NB4 (cell line): ENCODE measurements around the gene ACIN1.
A peak's percentile ranks its signal among the peaks of the same experiment; 100 is the strongest.

Experiments used
- DNase-seq: peaks from one replicate; pipeline ENCODE4 v3.0.0; 2010; ENCODE audit warnings: low read depth
- H3K4me3 ChIP-seq: one replicate; pipeline ENCODE4 v1.5.1; 2011; ENCODE audit warnings: mild to moderate bottlenecking, low read depth, low read length, moderate library complexity
- MYC ChIP-seq: IDR thresholded peaks from 2 replicates; pipeline ENCODE4 v1.6.1; 2011; ENCODE audit warnings: low read depth, low read length
- POLR2A ChIP-seq: IDR thresholded peaks from 2 replicates; pipeline ENCODE4 v1.6.1; 2011; ENCODE audit warnings: mild to moderate bottlenecking; ENCODE audit not compliant: insufficient read length; ENCODE audit errors: extremely low read depth
- TF ChIP-seq, protein P1 (sequence below): IDR thresholded peaks from 2 replicates; pipeline ENCODE4 v1.6.1; 2011; ENCODE audit warnings: low read depth, low read length
- TF ChIP-seq, protein P2 (sequence below): IDR thresholded peaks from one replicate; pipeline ENCODE4 v1.5.1; 2012; ENCODE audit warnings: low read depth, low read length

The ACIN1 gene

DNA sequence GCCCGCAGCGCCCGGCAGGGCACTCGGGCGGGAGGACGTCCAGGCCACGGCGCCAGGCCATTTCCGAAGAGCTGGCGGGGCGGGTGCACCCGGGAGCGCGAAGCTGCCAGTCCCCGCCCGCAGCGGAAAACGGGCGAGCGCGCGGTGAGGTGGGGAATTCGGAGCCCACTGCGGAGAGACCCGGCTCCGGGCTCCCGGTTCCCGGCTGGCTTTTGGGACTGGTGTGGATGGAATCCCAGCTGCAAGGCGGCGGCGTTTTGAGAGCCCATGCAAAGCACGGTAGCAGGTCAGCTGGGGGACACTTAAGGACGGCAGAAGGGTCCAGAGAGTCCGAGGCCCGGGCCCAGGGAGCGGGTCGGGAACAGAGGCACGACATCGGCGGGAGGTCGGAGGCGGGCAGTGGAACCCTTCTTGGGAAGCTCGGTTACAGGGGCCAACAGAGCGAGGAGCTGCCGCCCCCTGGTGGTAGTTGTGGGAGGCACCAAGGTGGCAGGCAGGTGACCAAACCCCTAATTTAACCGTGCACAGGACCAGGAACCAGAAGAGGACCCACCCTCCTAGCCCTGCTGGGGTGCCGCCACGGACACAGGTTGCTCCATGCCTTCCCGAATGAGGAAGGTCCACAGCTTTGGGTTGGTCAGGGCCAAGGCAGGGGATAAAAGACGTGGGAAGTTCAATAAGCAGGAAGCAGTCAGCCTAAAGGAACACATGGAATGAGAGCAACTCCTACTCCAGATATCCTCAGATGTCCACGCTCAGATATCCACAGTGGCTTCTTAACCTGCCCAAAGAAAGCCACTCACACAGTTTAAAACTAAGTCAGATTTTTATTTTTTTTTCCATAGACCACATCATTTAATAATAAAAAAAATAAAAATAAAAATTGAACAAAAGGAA lies 36.9 kb downstream of the ACIN1 start:
- TF ChIP-seq MYC (peak; percentile 77), POLR2A (peak; percentile 27)
- TF ChIP-seq, protein P1, sequence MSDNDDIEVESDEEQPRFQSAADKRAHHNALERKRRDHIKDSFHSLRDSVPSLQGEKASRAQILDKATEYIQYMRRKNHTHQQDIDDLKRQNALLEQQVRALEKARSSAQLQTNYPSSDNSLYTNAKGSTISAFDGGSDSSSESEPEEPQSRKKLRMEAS = peak; percentile 53
- TF ChIP-seq, protein P2, sequence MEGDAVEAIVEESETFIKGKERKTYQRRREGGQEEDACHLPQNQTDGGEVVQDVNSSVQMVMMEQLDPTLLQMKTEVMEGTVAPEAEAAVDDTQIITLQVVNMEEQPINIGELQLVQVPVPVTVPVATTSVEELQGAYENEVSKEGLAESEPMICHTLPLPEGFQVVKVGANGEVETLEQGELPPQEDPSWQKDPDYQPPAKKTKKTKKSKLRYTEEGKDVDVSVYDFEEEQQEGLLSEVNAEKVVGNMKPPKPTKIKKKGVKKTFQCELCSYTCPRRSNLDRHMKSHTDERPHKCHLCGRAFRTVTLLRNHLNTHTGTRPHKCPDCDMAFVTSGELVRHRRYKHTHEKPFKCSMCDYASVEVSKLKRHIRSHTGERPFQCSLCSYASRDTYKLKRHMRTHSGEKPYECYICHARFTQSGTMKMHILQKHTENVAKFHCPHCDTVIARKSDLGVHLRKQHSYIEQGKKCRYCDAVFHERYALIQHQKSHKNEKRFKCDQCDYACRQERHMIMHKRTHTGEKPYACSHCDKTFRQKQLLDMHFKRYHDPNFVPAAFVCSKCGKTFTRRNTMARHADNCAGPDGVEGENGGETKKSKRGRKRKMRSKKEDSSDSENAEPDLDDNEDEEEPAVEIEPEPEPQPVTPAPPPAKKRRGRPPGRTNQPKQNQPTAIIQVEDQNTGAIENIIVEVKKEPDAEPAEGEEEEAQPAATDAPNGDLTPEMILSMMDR = peak; percentile 85
- DNase-seq = peak; percentile 92
- H3K4me3 ChIP-seq = peak overlapping the region; percentile 46

- peak; percentile 84 for DNase-seq
- H3K4me3 ChIP-seq = peak within 1 kb of the TSS; percentile 57
- no peak for TF ChIP-seq POLR2A
- no peak for TF ChIP-seq MYC
- TF ChIP-seq, protein P2 = no peak
- TF ChIP-seq, protein P1 = no peak
These were observed 37.8 kb downstream of the ACIN1 start, which contains the start of gene CDH24 for GRCh38 chr14:23056956-23057756. CDH24 (minus strand) TSS chr14:23057520; CDS start chr14:23055733, 1,787 bp downstream.

DNA sequence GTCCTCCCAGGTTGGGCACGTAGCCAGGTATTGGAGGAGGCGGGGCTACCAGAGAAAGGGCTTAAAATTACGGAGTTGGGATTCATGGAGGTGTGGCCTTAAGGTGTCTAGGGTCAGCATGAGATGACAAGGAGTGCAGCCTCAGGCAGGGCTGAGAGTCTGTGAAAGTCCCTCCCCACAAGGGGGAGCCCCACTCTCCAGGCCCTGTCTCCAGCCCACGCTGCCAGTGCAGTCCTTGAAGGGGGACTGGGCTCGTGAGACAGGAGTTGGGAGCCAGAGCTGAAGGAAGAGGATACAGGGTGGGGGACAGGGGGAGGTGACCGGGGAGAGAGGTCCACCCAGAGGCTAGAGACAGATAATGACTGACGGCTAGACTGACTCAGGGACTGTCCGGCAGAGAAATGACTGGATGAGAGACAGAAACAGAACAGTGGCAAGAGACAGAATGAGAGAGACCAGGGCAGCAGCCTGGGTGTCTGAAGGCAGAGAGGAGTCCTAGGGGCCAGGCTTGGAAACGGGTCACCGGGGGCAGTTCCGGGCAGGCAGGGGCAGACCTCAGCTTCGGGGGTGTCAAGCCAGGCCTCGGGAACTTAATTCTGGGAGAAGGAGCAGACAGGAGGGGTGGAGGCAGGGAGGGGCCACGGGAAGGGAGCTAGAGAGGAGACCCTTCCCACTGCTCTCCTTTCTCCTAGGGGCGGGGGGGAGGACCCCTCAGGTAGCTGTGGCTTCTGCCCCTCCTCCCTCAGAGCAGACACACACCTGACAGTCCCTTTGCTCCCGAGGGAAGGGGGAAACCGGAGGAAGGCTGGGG lies 38.6 kb downstream of the ACIN1 start:
- DNase-seq = peak; percentile 83
- H3K4me3 ChIP-seq = peak overlapping the region; percentile 57
- TF ChIP-seq, protein P2 = peak; percentile 86
- TF ChIP-seq POLR2A = no peak
- TF ChIP-seq, protein P1 = no peak
- no peak for TF ChIP-seq MYC

- TF ChIP-seq, protein P1 = no peak
- TF ChIP-seq, protein P2 = no peak
- TF ChIP-seq POLR2A (no peak), MYC (no peak)
- DNase-seq = no peak
- H3K4me3 ChIP-seq = no peak overlapping the region
These were observed 39.3 kb downstream of the ACIN1 start for GRCh38 chr14:23055621-23056144.

DNA sequence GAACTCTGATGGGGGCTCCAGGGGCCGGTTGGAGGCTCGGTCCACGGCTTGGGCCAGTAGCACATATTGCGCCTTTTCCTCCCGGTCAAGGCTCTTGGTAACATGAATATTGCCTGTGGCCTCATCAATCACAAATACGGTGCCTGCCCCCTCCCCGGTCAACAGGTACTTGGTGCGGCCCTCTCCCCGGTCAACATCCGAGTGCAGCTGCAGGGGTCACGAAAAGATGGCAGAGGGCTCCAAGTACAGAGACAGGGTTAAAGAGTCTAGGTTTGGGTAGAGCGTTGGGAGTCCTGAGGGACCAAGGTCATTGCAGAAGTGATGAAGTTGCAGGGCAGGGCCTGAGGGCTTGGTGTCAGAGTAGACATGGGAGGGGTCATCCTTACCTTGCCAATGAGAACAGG lies 39.8 kb downstream of the ACIN1 start:
- TF ChIP-seq POLR2A = no peak
- TF ChIP-seq, protein P1 = no peak
- no peak for TF ChIP-seq MYC
- TF ChIP-seq, protein P2 = no peak
- H3K4me3 ChIP-seq = no peak overlapping the region
- no peak for DNase-seq
